ENCODE data around the gene DENND6A. TPM values are rescaled to one million over a fixed set of nuclear protein-coding genes. Genes with fewer than 3 reads are reported as not detected.
"Not testable (repeated sequence)": the region's sequence is repeated elsewhere in the genome, so short reads cannot be mapped to it uniquely, and the experiment has no call there.

The DENND6A gene
- total RNA-seq, 2 experiments from 2014 or later = 67.2 to 74.4 TPM

DNA sequence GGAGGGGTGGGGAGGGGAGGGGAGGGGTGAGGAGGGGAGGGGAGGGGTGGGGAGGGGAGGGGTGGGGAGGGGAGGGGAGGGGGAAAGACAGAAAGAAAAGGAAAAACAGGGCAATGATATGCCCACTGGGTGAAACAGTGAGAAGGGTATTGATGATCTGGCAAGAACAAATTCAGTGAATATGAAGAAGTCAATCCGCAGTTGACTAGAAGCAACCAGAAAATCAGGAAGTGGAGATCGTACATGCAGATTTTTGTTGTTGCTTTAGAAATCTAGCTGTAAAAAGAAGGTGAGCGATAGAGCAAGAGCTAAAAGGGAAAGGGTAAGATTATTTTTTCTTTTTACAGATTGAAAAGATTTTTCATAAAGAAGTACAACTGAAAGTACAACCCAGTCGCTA lies 48.1 kb downstream of the DENND6A start:
- ATAC-seq (ENCODE audit: poor library complexity) (no peak), DNase-seq (no peak)
- Histone ChIP-seq H3K27me3 (ENCODE audit: control insufficient read depth in 1 of 2, insufficient read depth in 2 of 2, low read length in 2 of 2) (no peaks in the 10 kb centered on the region), H3K4me3 (ENCODE audit: low read length) (no peak overlapping the region), H3K27ac (ENCODE audit: low read depth in 1 of 2, low read length in 2 of 2) (no peak overlapping the region), H3K9me3 (ENCODE audit: control insufficient read depth in 1 of 2, insufficient read depth in 1 of 2, low read length in 2 of 2) (peaks cover 0 to 5% of the 10 kb centered on the region in 2 experiments), H3K4me1 (ENCODE audit: insufficient read depth, low read length) (no peaks in the 10 kb centered on the region), H3K36me3 (ENCODE audit: insufficient read depth, low read length) (peaks cover 59% of the 10 kb centered on the region)
- Mint-ChIP-seq H3K27me3 (no peaks in the 10 kb centered on the region), H3K4me1 (ENCODE audit: low read depth) (peaks cover 18% of the 10 kb centered on the region), H3K36me3 (ENCODE audit: low read depth) (peaks cover 87% of the 10 kb centered on the region), H3K4me3 (no peak overlapping the region), H3K9me3 (peaks cover 7% of the 10 kb centered on the region), H3K27ac (no peak overlapping the region)
- CTCF ChIA-PET = no interaction called here
- POLR2A ChIA-PET = no interaction called here
- intact Hi-C loops (cut with DNase I, micrococcal nuclease) = loop anchor here (5.0 to 10.0 kb wide), 3 partner anchors 180 to 210 kb away; no protein-coding TSS in a partner anchor
- TF ChIP-seq, protein P1, sequence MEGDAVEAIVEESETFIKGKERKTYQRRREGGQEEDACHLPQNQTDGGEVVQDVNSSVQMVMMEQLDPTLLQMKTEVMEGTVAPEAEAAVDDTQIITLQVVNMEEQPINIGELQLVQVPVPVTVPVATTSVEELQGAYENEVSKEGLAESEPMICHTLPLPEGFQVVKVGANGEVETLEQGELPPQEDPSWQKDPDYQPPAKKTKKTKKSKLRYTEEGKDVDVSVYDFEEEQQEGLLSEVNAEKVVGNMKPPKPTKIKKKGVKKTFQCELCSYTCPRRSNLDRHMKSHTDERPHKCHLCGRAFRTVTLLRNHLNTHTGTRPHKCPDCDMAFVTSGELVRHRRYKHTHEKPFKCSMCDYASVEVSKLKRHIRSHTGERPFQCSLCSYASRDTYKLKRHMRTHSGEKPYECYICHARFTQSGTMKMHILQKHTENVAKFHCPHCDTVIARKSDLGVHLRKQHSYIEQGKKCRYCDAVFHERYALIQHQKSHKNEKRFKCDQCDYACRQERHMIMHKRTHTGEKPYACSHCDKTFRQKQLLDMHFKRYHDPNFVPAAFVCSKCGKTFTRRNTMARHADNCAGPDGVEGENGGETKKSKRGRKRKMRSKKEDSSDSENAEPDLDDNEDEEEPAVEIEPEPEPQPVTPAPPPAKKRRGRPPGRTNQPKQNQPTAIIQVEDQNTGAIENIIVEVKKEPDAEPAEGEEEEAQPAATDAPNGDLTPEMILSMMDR (IDR thresholded peaks at IDR 0.05) = no peak

DNA sequence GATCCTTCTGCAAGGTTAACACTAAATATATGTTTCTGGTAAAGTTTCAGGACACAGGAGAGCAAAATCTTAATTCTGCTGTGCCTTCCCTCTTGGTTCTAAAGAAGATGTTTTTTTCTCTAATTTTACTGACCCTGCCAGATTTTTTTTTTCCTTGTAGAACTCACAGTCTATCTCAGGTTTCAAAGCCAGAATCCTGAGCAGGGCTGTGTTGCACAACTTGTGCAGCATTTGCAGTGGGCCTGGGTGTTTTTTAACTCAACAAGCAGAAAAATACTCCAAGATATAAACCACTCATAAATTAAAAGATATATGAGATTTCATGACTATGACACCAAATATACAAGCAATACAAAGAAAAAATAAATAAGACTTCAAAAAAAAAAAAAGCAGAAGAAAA lies 55.5 kb downstream of the DENND6A start:
- TF ChIP-seq, protein P1 (IDR thresholded peaks at IDR 0.05) = no peak
- H3K27ac ChIP-seq (ENCODE audit: low read depth in 1 of 2, low read length in 2 of 2) = no peak overlapping the region
- H3K36me3 ChIP-seq (ENCODE audit: insufficient read depth, low read length) = peaks cover 77% of the 10 kb centered on the region
- H3K27me3 ChIP-seq (ENCODE audit: control insufficient read depth in 1 of 2, insufficient read depth in 2 of 2, low read length in 2 of 2) = no peaks in the 10 kb centered on the region
- H3K4me3 ChIP-seq (ENCODE audit: low read length) = no peak overlapping the region
- Mint-ChIP-seq H3K4me1 (ENCODE audit: low read depth) (no peaks in the 10 kb centered on the region), H3K9me3 (no peaks in the 10 kb centered on the region), H3K4me3 (no peak overlapping the region), H3K27ac (no peak overlapping the region), H3K27me3 (no peaks in the 10 kb centered on the region), H3K36me3 (ENCODE audit: low read depth) (peaks cover 87% of the 10 kb centered on the region)
- no peaks in the 10 kb centered on the region for H3K4me1 ChIP-seq (ENCODE audit: insufficient read depth, low read length)
- H3K9me3 ChIP-seq (ENCODE audit: control insufficient read depth in 1 of 2, insufficient read depth in 1 of 2, low read length in 2 of 2) = no peaks in the 10 kb centered on the region
- ATAC-seq (ENCODE audit: poor library complexity) (no peak), DNase-seq (no peak)
- intact Hi-C loops (cut with DNase I, micrococcal nuclease) = no loop called here
- ChIA-PET CTCF (interaction anchor here (0.7 kb wide), 1 partner anchor 103 kb away, joined by 5 read pairs; no protein-coding TSS in a partner anchor), POLR2A (no interaction called here)

DNA sequence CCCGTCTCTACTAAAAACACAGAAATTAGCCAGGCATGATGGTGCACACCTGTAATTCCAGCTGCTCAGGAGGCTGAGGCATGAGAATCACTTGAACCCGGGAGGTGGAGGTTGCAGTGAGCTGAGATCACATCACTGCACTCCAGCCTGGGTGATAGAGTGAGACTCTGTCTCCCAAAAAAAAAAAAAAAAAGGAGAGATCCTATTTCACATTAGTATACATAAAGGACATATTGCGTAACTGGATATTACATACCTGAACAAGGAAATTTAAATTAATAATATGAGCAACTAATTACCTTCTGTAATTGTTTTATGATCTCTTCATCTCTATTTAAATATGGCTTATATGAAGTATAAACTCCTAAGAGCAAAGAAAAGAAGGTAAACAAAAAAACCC lies 58.6 kb downstream of the DENND6A start:
- H3K4me1 ChIP-seq (ENCODE audit: insufficient read depth, low read length); H3K27me3 Mint-ChIP-seq; POLR2A ChIA-PET; ATAC-seq (ENCODE audit: poor library complexity); H3K9me3 ChIP-seq (ENCODE audit: control insufficient read depth in 1 of 2, insufficient read depth in 1 of 2, low read length in 2 of 2); H3K27ac ChIP-seq (ENCODE audit: low read depth in 1 of 2, low read length in 2 of 2); H3K4me1 Mint-ChIP-seq (ENCODE audit: low read depth); DNase-seq; CTCF ChIA-PET; H3K27me3 ChIP-seq (ENCODE audit: control insufficient read depth in 1 of 2, insufficient read depth in 2 of 2, low read length in 2 of 2); H3K27ac Mint-ChIP-seq; H3K4me3 Mint-ChIP-seq; intact Hi-C loops (cut with DNase I, micrococcal nuclease); H3K9me3 Mint-ChIP-seq; H3K4me3 ChIP-seq (ENCODE audit: low read length): not testable (repeated sequence)
- peaks cover 79% of the 10 kb centered on the region for H3K36me3 ChIP-seq (ENCODE audit: insufficient read depth, low read length)
- peaks cover 84% of the 10 kb centered on the region for H3K36me3 Mint-ChIP-seq (ENCODE audit: low read depth)

DNA sequence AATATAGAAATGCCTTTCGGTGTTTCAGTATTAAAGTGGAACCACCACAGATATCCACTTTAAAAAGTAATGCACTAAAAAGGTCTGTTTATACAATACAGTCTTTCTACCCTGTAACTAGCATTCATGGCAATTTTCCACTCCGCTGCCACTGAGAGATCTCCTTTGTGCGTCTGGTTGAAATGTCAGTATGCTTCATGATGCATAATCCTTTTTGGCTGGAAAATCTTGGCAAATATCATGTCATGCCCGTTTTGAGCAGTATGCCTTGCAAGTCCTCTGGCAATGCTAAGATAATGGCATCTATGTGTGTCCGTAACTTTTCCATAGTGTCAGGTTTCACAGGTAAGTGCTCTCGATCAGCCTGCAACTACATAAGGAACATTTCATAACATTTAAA lies 64.9 kb downstream of the DENND6A start:
- H3K4me3 ChIP-seq (ENCODE audit: low read length) = no peak overlapping the region
- no peak overlapping the region for H3K27ac ChIP-seq (ENCODE audit: low read depth in 1 of 2, low read length in 2 of 2)
- ATAC-seq (ENCODE audit: poor library complexity) (no peak), DNase-seq (no peak)
- Mint-ChIP-seq H3K27me3 (no peaks in the 10 kb centered on the region), H3K9me3 (no peaks in the 10 kb centered on the region), H3K36me3 (ENCODE audit: low read depth) (peaks cover 77% of the 10 kb centered on the region), H3K4me1 (ENCODE audit: low read depth) (no peaks in the 10 kb centered on the region), H3K4me3 (no peak overlapping the region), H3K27ac (no peak overlapping the region)
- peaks cover 75% of the 10 kb centered on the region for H3K36me3 ChIP-seq (ENCODE audit: insufficient read depth, low read length)
- intact Hi-C loops (cut with DNase I, micrococcal nuclease) = loop anchor here in 1 of 2 experiments (10.0 kb wide), 1 partner anchor 233 kb away; no protein-coding TSS in a partner anchor
- no peaks in the 10 kb centered on the region for H3K9me3 ChIP-seq (ENCODE audit: control insufficient read depth in 1 of 2, insufficient read depth in 1 of 2, low read length in 2 of 2)
- no peaks in the 10 kb centered on the region for H3K27me3 ChIP-seq (ENCODE audit: control insufficient read depth in 1 of 2, insufficient read depth in 2 of 2, low read length in 2 of 2)
- H3K4me1 ChIP-seq (ENCODE audit: insufficient read depth, low read length) = no peaks in the 10 kb centered on the region
- ChIA-PET CTCF (no interaction called here), POLR2A (interaction anchor here (0.7 to 1.2 kb wide), 2 partner anchors 30 to 32 kb away, joined by 3 read pairs; partner anchors contain the start of gene ARF4)
- TF ChIP-seq, protein P1 (IDR thresholded peaks at IDR 0.05) = no peak

All from CD4-positive, alpha-beta T cell (primary cell).